ENCODE measurements around the gene CARD19. TPM values are rescaled to one million over a fixed set of nuclear protein-coding genes. Genes with fewer than 3 reads are reported as not detected.

The CARD19 gene
- total RNA-seq, 2 donors from 2014 or later = 41.5 to 62.2 TPM

DNA sequence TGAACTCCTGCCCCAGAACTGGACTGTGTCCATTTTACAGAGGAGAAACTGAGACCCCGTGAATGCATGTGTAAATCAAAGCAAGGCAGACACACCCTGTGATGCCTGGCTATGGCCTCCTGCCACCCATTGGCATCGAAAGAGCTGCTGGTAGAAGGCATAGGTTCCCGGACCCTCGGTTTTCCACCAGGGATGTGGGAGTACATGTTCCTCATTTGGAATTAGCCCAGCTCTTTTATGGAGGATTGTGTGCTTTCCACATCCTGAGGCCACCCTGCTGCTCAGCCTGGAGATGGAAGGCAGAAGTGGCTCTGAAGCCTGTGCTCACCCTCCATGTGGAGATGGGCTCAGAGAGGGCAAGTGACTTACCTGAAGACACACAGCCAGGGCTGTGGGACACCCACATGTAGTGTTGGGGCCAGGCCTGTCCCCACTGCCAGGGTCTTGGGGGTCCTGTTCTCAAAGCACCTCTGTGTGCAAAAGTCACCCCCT, 34.7 kb upstream of the CARD19 start:
- intact Hi-C loops (cut with DNase I, micrococcal nuclease) = no loop called here
- ATAC-seq = no peak
- DNase-seq = no peak

DNA sequence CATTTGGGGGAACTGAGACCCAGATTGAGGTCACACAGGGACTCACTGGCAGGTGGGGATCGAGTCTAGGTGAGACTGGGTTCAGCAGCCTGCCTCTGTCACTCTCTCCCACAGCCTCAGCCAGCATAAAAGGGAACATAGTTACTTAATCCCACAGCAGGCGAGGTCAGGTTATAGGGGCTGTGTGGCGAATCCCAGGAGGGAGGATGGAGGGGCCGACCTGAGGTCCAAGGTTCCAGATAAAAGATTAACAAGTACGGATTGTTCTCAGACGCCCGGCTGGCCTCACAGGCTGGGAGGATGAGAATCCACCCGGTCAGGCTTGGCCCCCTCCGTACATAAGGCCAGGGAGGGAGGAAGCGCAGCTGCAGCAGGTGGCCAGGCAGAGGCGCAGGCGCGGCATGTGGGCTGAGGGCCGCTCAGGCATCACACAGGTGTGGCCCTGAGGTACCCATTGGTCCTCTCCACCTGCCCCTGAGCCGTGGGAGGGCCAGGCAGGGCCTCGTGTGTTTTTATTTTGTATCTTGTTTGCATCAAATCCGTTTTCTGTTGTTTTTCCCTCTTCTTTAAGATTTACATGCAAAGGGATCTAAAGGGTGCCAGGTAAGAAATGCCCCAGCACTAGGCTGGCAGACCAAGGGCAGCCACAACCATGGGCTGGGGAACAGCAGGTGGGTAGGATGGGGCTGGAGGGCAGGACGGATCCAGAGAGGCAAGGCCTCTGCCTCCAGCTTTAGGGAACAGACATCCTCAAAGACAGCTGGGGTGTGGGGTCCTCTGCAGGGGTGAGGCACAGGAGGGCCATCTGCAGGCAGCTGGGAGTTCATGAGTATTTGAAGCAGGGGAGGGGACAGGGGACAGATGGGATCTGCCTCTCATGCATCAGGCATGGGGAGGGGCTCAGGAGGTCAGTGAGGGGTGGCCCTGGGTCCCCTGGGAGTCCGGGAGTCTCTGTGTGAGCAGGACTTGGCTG, 33.9 kb upstream of the CARD19 start:
- ATAC-seq (peak; percentile 71), DNase-seq (peak; percentile 67 to 73)
- intact Hi-C loops (cut with DNase I, micrococcal nuclease) = no loop called here

- ATAC-seq = peak; percentile 53
- intact Hi-C loops (cut with DNase I, micrococcal nuclease) = no loop called here
- peak; percentile 56 to 70 for DNase-seq
These were observed 31.5 kb upstream of the CARD19 start for GRCh38 chr9:93064392-93065134.

- ATAC-seq (no peak), DNase-seq (no peak)
- intact Hi-C loops (cut with DNase I, micrococcal nuclease) = no loop called here
These were observed 30.8 kb upstream of the CARD19 start for GRCh38 chr9:93065135-93065720.

DNA sequence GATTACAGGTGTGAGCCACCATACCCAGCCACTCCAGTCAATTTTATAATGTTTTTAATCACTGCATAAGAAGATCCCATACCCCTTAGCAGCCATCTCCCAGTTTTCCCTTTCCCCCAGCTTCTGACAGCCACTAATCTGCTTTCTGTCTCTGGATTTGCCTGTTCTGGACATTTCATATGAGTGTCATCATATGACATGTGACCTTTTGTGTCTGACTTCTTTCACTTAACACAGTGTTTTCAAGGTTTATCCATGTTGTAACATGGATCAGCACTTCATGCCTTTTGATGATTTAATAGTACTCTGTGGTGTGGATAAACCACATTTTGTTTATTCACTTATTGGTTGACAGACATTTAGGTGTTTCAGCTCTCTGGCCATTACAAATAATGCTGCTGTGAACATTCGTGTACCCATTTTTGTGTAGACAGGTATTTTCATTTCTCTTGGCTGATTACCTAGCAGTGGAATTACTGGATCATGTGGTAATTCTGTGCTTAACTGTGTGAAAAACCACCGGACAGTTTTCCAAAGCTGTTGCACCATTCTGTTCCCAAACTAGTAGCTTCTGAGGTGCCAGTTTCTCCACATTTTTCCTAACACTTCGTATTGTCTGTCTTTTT, 28.9 kb upstream of the CARD19 start:
- DNase-seq (no peak), ATAC-seq (no peak)
- intact Hi-C loops (cut with DNase I, micrococcal nuclease) = no loop called here

DNA sequence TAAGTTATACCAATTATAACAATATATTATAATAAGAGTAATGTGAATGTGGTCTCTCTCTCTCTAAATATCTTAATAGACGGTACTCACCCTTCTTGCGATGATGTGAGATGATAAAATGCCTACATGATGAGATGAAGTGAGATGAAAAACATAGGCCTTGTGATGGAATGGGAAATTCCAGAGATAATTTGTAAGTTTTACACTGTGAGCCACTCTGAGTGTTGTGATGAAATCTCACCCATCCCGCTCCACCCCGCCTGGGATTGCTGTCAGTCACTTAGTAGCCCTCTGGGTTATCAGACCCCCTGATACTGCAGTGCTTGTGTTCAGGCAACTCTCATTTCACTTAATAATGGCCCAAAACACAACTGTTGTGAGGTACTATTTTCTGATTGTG, 27.1 kb upstream of the CARD19 start:
- DNase-seq = no peak
- no peak for ATAC-seq
- intact Hi-C loops (cut with DNase I, micrococcal nuclease) = no loop called here

DNA sequence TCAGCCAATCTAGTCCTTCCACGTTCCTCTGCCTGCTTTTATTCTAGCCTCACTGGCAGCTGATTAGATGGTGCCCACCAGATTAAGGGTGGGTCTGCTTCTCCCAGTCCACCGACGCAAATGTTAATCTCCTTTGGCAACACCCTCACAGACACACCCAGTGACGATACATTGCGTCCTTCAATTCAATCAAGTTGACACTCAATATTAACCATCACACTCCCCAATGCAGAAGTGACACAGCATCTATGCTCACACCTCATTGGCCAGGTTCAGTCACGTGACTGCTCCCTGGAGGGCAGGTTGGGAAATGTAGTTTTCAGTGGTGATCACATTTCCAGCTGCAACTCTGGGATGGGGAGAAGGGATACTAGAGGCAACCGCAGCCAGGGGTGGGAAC, 24.6 kb upstream of the CARD19 start:
- ATAC-seq = no peak
- intact Hi-C loops (cut with DNase I, micrococcal nuclease) = no loop called here
- no peak for DNase-seq

DNA sequence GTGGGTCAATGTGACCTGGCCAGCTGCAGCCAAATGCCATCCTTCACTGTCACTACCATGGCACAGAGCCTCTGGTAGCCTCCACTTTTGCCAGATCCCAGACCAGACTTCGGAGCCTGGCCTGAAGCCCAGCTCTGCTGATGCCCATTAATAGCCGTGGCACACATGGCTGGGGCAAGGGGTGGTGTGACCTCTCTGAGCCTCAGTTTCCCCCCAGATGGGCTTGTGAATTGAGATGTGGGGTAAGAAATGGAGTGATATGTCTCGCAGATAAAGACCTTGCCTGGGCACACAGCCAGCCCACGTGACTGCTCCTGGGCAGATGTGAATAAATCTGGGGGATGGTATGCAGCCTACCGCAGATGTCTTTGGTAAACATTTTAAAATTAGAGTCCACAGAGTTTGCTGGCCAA, 23.6 kb upstream of the CARD19 start:
- ATAC-seq (peak; percentile 43), DNase-seq (peak in 1 of 2 donors; percentile 63)

GRCh38 chr9:93076101-93076791, 19.8 kb upstream of the CARD19 start:
- intact Hi-C loops (cut with DNase I, micrococcal nuclease) = no loop called here
- DNase-seq (no peak), ATAC-seq (no peak)

More for the DNA sequence above, 23.6 kb upstream of the CARD19 start:
- intact Hi-C loops (cut with DNase I, micrococcal nuclease) = no loop called here

DNA sequence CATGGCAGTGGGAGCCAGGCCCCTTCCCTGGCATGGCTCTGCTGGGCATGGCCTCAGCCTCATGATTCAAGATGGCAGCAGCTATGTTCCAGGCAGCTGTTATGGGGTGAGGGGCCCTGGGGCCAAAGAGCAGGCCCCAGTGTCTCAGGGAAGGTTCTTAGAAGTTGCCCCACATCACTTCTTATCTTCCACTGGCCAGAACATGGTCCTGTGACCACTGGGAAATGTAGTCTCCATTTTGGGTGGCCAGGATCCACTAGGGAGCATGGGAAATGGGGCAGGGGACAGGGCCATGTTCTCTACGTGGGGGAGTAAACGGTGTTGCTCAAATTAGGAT, 19.3 kb upstream of the CARD19 start:
- DNase-seq = no peak
- ATAC-seq = no peak
- intact Hi-C loops (cut with DNase I, micrococcal nuclease) = no loop called here

DNA sequence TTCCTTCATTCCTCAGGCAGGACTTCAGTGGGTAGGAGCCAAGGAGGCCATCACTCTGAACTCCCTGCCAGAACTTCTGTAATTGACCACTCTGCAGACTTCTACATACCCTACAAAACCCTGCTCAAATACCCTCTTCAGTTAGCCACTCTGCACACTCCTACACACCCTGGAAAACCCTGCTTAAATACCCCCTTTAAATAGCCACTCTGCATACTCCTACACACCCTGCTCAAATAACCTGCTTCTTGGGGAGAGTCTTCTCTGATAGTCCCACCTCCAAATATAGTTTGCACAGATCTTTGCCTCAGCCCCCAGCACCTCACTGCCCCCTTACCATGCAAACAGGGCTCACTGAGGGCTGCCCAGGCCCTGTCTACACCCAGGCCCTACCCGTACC, 18.6 kb upstream of the CARD19 start:
- ATAC-seq (no peak), DNase-seq (no peak)
- intact Hi-C loops (cut with DNase I, micrococcal nuclease) = no loop called here

GRCh38 chr9:93077811-93078210, 18.2 kb upstream of the CARD19 start:
- ATAC-seq (no peak), DNase-seq (no peak)

GRCh38 chr9:93079371-93079770, 16.6 kb upstream of the CARD19 start:
- ATAC-seq = no peak
- DNase-seq = no peak
- intact Hi-C loops (cut with DNase I, micrococcal nuclease) = no loop called here

More at GRCh38 chr9:93077811-93078210, 18.2 kb upstream of the CARD19 start:
- intact Hi-C loops (cut with DNase I, micrococcal nuclease) = no loop called here

- DNase-seq = no peak
- no peak for ATAC-seq
- intact Hi-C loops (cut with DNase I, micrococcal nuclease) = no loop called here
These were observed 15.6 kb upstream of the CARD19 start for GRCh38 chr9:93080406-93080805.

- intact Hi-C loops (cut with DNase I, micrococcal nuclease) = no loop called here
- ATAC-seq = no peak
- no peak for DNase-seq
These were observed 14.9 kb upstream of the CARD19 start for GRCh38 chr9:93081081-93081529.

DNA sequence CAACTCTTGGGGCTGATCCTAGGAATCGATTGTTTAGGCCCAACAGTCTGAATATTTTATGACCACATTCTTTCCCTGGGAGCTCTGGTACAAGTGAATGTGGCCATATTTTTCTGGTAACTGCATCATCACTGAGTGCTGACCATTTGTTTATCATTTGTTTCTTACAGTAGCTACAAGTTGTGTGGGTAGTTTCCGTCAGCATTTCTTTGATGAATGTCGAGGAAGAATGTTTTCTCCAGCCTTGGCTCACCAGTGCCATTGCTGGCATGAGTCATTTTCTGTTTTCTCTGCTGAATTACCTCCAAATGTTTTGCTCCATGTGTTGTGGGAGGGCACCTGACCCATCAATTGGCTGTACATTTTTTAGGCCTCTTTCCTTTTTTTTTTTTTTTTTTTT, 14.1 kb upstream of the CARD19 start:
- ATAC-seq = no peak
- DNase-seq = no peak
- intact Hi-C loops (cut with DNase I, micrococcal nuclease) = no loop called here

- DNase-seq (no peak), ATAC-seq (no peak)
- intact Hi-C loops (cut with DNase I, micrococcal nuclease) = no loop called here
These were observed 13.1 kb upstream of the CARD19 start for GRCh38 chr9:93082841-93083411.

Data from left colon (tissue), 2 donors.